Smooth muscle cell (in vitro differentiated cells): ENCODE results near the gene UBE2J1. TPM values are rescaled to one million over a fixed set of nuclear protein-coding genes. Genes with fewer than 3 reads are reported as not detected.

Source experiments
- DNase-seq: peaks from one replicate; lab custom pipeline; 2025; ENCODE audit not compliant: unreplicated experiment; lab: John Stamatoyannopoulos, UW
- H2AFZ ChIP-seq: fragments of 200-600 bp; sonication (generic); 2 replicates; pipeline ENCODE4 v1.6.0; 2016; ENCODE audit warnings: antibody characterized with exemption, low read depth, mild to moderate bottlenecking
- H3F3A ChIP-seq: fragments of 200-600 bp; sonication (generic); 2 replicates; pipeline ENCODE4 v1.6.0; 2017; ENCODE audit warnings: antibody characterized with exemption, low read depth
- H3K27ac ChIP-seq: fragments of 200-600 bp; sonication (generic); 2 replicates; pipeline ENCODE4 v1.5.1; 2016; ENCODE audit warnings: low read depth, mild to moderate bottlenecking
- H3K27me3 ChIP-seq: fragments of 200-600 bp; sonication (generic); 2 replicates; pipeline ENCODE4 v1.6.1; 2016; ENCODE audit warnings: low read depth, mild to moderate bottlenecking
- H3K36me3 ChIP-seq: fragments of 200-600 bp; sonication (generic); 2 replicates; pipeline ENCODE4 v1.5.1; 2016; ENCODE audit warnings: low read depth
- H3K4me1 ChIP-seq: fragments of 200-600 bp; sonication (generic); 2 replicates; pipeline ENCODE4 v1.5.1; 2016; ENCODE audit warnings: low read depth
- H3K4me2 ChIP-seq: fragments of 200-600 bp; sonication (generic); 2 replicates; pipeline ENCODE4 v1.6.0; 2016; ENCODE audit warnings: mild to moderate bottlenecking
- H3K4me3 ChIP-seq: fragments of 200-600 bp; sonication (generic); 2 replicates; pipeline ENCODE4 v1.5.1; 2016; ENCODE audit warnings: mild to moderate bottlenecking
- H3K79me2 ChIP-seq: fragments of 200-600 bp; sonication (generic); 2 replicates; pipeline ENCODE4 v1.6.0; 2016; ENCODE audit warnings: low read depth, mild to moderate bottlenecking
- H3K9ac ChIP-seq: fragments of 200-600 bp; sonication (generic); 2 replicates; pipeline ENCODE4 v1.6.0; 2016; ENCODE audit warnings: low read depth
- H3K9me3 ChIP-seq: fragments of 200-600 bp; sonication (generic); replicated peaks from 2 replicates; pipeline ENCODE4 v1.5.1; 2016; ENCODE audit warnings: low read depth
- H4K20me1 ChIP-seq: fragments of 200-600 bp; sonication (generic); 2 replicates; pipeline ENCODE4 v1.6.0; 2016; ENCODE audit warnings: low read depth
- WGBS: methylation state at CpG from one replicate; pipeline ENCODE4 v1.1.7; 2016; ENCODE audit warnings: low lambda C conversion rate; 5-methylcytosine and 5-hydroxymethylcytosine counted together
- polyA plus RNA-seq: library from polyadenylated mRNA; unstranded; fragments of >200 nt; fragmentation: Nextera tagmentation; extraction: Ambion mirVana; gene quantifications from 2 replicates; pipeline ENCODE4 v1.2.1, GENCODE V29; 2016
- total RNA-seq: library from RNA; depleted of rRNA; stranded (reverse); fragments of >200 nt; gene quantifications from 2 replicates; pipeline ENCODE4 v1.2.3, GENCODE V29; 2014
- TF ChIP-seq, protein P1 (sequence below): fragments of 200-600 bp; sonication (generic); IDR thresholded peaks from 2 replicates; pipeline ENCODE4 v1.5.1; 2017; ENCODE audit warnings: borderline replicate concordance, mild to moderate bottlenecking, antibody characterized with exemption; ENCODE audit not compliant: insufficient read depth, poor library complexity, severe bottlenecking

Gene UBE2J1
- total and polyA plus RNA-seq, 2 experiments from 2014 or later = 65.7 to 130 TPM

- DNase-seq = no peak
- Histone ChIP-seq H3K36me3 (no peaks in the 10 kb centered on the region), H2AFZ (no peak overlapping the region), H4K20me1 (no peaks in the 10 kb centered on the region), H3K4me2 (peak overlapping the region; percentile 50), H3K9me3 (no peaks in the 10 kb centered on the region), H3K27me3 (no peaks in the 10 kb centered on the region), H3K4me3 (no peak overlapping the region), H3K4me1 (peaks cover 5% of the 10 kb centered on the region), H3K79me2 (no peaks in the 10 kb centered on the region), H3K27ac (peak overlapping the region; percentile 67), H3F3A (no peaks in the 10 kb centered on the region), H3K9ac (no peak overlapping the region)
- 27% methylated on average over 2 of the region's 2 CpGs for WGBS
- TF ChIP-seq, protein P1, sequence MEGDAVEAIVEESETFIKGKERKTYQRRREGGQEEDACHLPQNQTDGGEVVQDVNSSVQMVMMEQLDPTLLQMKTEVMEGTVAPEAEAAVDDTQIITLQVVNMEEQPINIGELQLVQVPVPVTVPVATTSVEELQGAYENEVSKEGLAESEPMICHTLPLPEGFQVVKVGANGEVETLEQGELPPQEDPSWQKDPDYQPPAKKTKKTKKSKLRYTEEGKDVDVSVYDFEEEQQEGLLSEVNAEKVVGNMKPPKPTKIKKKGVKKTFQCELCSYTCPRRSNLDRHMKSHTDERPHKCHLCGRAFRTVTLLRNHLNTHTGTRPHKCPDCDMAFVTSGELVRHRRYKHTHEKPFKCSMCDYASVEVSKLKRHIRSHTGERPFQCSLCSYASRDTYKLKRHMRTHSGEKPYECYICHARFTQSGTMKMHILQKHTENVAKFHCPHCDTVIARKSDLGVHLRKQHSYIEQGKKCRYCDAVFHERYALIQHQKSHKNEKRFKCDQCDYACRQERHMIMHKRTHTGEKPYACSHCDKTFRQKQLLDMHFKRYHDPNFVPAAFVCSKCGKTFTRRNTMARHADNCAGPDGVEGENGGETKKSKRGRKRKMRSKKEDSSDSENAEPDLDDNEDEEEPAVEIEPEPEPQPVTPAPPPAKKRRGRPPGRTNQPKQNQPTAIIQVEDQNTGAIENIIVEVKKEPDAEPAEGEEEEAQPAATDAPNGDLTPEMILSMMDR = no peak
Measured at GRCh38 chr6:89360415-89360999, 8.0 kb upstream of the UBE2J1 start.

GRCh38 chr6:89359561-89359960 lies 7.0 kb upstream of the UBE2J1 start:
- Histone ChIP-seq H4K20me1 (no peaks in the 10 kb centered on the region), H3K4me3 (no peak overlapping the region), H3K9ac (no peak overlapping the region), H3K4me1 (peaks cover 5% of the 10 kb centered on the region), H2AFZ (no peak overlapping the region), H3F3A (no peaks in the 10 kb centered on the region), H3K79me2 (no peaks in the 10 kb centered on the region), H3K27me3 (no peaks in the 10 kb centered on the region), H3K4me2 (no peak overlapping the region), H3K36me3 (no peaks in the 10 kb centered on the region), H3K27ac (peak overlapping the region; percentile 67), H3K9me3 (no peaks in the 10 kb centered on the region)
- 11% methylated on average over 1 of the region's 1 CpG for WGBS
- DNase-seq = no peak
- TF ChIP-seq, protein P1 = no peak

DNA sequence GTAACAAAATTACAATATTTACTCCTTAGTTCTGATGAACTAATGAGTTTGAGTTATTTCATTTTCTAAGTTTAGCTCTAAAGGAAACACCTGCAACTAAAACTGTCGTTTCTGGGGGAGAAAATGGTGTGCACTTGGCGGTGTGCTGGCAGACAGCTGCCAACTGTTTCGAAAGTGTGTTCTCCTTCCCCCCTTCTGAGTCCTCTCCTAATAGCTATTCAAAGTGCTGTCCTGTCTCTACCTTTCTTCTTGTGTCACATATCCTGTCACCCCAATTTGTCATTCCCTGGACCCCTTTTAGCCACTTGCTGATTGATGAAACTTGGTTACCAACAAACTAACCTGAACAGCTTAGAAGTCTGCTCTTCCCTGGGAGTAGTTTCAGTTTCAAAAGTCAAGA lies 4.9 kb upstream of the UBE2J1 start:
- TF ChIP-seq, protein P1 = no peak
- no peak overlapping the region for H3K9ac ChIP-seq
- no peak for DNase-seq
- no peaks in the 10 kb centered on the region for H4K20me1 ChIP-seq
- H3K4me1 ChIP-seq = peaks cover 17% of the 10 kb centered on the region
- H2AFZ ChIP-seq = no peak overlapping the region
- H3K27me3 ChIP-seq = no peaks in the 10 kb centered on the region
- H3F3A ChIP-seq = no peaks in the 10 kb centered on the region
- no peak overlapping the region for H3K27ac ChIP-seq
- no peaks in the 10 kb centered on the region for H3K9me3 ChIP-seq
- H3K4me3 ChIP-seq = no peak overlapping the region
- peaks cover 1% of the 10 kb centered on the region for H3K79me2 ChIP-seq
- no peak overlapping the region for H3K4me2 ChIP-seq
- WGBS = 94% methylated on average over 3 of the region's 3 CpGs
- H3K36me3 ChIP-seq = no peaks in the 10 kb centered on the region

DNA sequence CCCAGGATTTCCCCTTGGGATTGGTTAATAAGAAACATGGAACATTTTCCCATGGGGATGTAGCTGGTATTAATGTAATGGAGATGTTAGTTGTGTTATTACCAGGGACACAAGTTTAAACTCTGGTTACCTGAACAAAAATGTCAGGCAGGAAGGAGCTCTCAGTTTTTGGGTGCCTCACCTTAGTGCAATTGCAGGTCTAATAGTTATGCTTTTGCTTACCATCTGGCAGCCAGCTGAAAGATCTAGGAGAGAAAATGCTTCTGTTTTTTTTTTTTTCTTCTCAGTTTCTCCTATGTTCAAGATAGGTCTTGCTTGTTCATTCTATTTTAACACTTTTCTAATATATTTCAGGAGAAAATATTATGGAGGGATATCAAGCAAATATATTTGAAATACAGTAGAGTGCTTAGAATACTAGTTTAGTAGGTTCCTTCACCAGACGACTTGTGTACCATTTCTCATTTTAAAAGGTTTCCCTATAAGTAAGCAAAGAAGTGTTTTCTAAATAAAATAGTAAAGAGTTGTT lies 4.2 kb upstream of the UBE2J1 start:
- no peak for DNase-seq
- H3K79me2 ChIP-seq = peaks cover 8% of the 10 kb centered on the region
- no peak overlapping the region for H2AFZ ChIP-seq
- H3K4me2 ChIP-seq = no peak overlapping the region
- WGBS = 71% methylated on average over 1 of the region's 1 CpG
- no peak overlapping the region for H3K27ac ChIP-seq
- H3K4me1 ChIP-seq = peaks cover 17% of the 10 kb centered on the region
- no peaks in the 10 kb centered on the region for H3K36me3 ChIP-seq
- TF ChIP-seq, protein P1 = no peak
- H3K9me3 ChIP-seq = no peaks in the 10 kb centered on the region
- H3K4me3 ChIP-seq = no peak overlapping the region
- H4K20me1 ChIP-seq = peaks cover 4% of the 10 kb centered on the region
- no peaks in the 10 kb centered on the region for H3K27me3 ChIP-seq
- H3F3A ChIP-seq = no peaks in the 10 kb centered on the region
- no peak overlapping the region for H3K9ac ChIP-seq
